Loucy (cell line): Measurements from ENCODE around the gene GXYLT2.

Source experiments
- EZH2phosphoT487 ChIP-seq: fragments of 200-600 bp; IDR thresholded peaks from 2 replicates; pipeline ENCODE4 v1.6.1; 2018; ENCODE audit warnings: antibody characterized with exemption, mild to moderate bottlenecking, moderate library complexity, borderline replicate concordance
- TF ChIP-seq, protein P1 (sequence below): fragments of 200-600 bp; sonication (generic); conservative IDR thresholded peaks from 2 replicates; pipeline ENCODE4 v1.5.1; 2014; ENCODE audit warnings: mild to moderate bottlenecking, antibody characterized with exemption, low read length

DNA sequence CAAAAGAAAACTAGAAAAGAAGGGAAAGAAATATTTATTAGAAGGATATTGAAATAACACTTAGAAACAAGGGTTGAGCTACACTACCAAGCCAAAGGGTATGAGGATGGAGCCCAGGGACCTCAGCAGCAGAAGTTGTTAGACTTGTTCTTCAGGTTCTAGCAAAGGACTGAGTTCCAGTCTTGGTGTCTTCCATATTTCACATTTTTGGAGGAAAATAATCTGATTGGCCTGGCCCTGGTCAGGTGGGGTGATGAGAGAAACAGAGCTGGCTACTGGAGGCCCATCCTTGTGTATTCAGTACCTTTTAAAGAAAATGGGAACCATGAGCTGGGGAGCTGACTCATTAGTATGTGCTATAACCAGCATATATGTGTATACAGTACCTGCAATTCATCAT is 137.0 kb downstream of the GXYLT2 start:
- TF ChIP-seq, protein P1, sequence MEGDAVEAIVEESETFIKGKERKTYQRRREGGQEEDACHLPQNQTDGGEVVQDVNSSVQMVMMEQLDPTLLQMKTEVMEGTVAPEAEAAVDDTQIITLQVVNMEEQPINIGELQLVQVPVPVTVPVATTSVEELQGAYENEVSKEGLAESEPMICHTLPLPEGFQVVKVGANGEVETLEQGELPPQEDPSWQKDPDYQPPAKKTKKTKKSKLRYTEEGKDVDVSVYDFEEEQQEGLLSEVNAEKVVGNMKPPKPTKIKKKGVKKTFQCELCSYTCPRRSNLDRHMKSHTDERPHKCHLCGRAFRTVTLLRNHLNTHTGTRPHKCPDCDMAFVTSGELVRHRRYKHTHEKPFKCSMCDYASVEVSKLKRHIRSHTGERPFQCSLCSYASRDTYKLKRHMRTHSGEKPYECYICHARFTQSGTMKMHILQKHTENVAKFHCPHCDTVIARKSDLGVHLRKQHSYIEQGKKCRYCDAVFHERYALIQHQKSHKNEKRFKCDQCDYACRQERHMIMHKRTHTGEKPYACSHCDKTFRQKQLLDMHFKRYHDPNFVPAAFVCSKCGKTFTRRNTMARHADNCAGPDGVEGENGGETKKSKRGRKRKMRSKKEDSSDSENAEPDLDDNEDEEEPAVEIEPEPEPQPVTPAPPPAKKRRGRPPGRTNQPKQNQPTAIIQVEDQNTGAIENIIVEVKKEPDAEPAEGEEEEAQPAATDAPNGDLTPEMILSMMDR = no peak
- TF ChIP-seq EZH2phosphoT487 = no peak
